Activated CD4-positive, alpha-beta T cell treated with anti-CD3 and anti-CD28 coated beads, Interleukin-2, amount 10 ng/mL, durations not matched to agents 7 days and 5 days (primary cell): ENCODE results near the gene MUC13. TPM values are rescaled to one million over a fixed set of nuclear protein-coding genes. Genes with fewer than 3 reads are reported as not detected.

ENCODE experiments used
- CTCF ChIA-PET: fragments of 350-600 bp; sonication (Branson Sonifier 250); formaldehyde crosslinking; loops from one replicate; lab custom pipeline; 2021; ENCODE audit warnings: antibody characterized with exemption; lab: Charles Lee
- POLR2A ChIA-PET: fragments of 350-600 bp; sonication (Branson Sonifier 250); formaldehyde crosslinking; loops from one replicate; lab custom pipeline; 2021; ENCODE audit warnings: antibody characterized with exemption; lab: Charles Lee
- DNase-seq: peaks from one replicate; pipeline ENCODE4 v3.0.0-alpha.2; 2020
- H3K27ac Mint-ChIP-seq: one replicate; pipeline ENCODE4 v1.8.0; 2021; ENCODE audit warnings: mild to moderate bottlenecking, moderate library complexity, mixed read lengths
- H3K27me3 Mint-ChIP-seq: one replicate; pipeline ENCODE4 v1.8.0; 2021; ENCODE audit warnings: mixed read lengths
- H3K36me3 Mint-ChIP-seq: one replicate; pipeline ENCODE4 v1.8.0; 2021; ENCODE audit warnings: low read depth, mixed read lengths
- H3K4me1 Mint-ChIP-seq: one replicate; pipeline ENCODE4 v1.8.0; 2021; ENCODE audit warnings: mixed read lengths
- H3K4me3 Mint-ChIP-seq: one replicate; pipeline ENCODE4 v1.8.0; 2021; ENCODE audit warnings: mild to moderate bottlenecking, moderate library complexity, mixed read lengths
- H3K9me3 Mint-ChIP-seq: one replicate; pipeline ENCODE4 v1.8.0; 2021; ENCODE audit warnings: mixed read lengths
- total RNA-seq, 2 experiments: library from RNA; stranded (reverse); gene quantifications; one replicate each; pipeline ENCODE4 v1.2.3, GENCODE V29; 2021

The MUC13 gene
- total RNA-seq, 2 experiments from 2014 or later = not detected

GRCh38 chr3:124886168-124887056, 48.1 kb downstream of the MUC13 start:
- peaks cover 70% of the 10 kb centered on the region for H3K27me3 Mint-ChIP-seq
- no peaks in the 10 kb centered on the region for H3K36me3 Mint-ChIP-seq
- peak overlapping the region; percentile 36 for H3K4me3 Mint-ChIP-seq
- ChIA-PET CTCF (interaction anchor here (5.9 kb wide), 1 partner anchor 16 kb away, joined by 25 read pairs; no protein-coding TSS in a partner anchor), POLR2A (no interaction called here)
- peaks cover 4% of the 10 kb centered on the region for H3K4me1 Mint-ChIP-seq
- no peak overlapping the region for H3K27ac Mint-ChIP-seq
- DNase-seq = peak; percentile 11
- H3K9me3 Mint-ChIP-seq = no peaks in the 10 kb centered on the region

- POLR2A ChIA-PET = interaction anchor here (0.6 kb wide), 2 partner anchors 98 to 429 kb away, joined by 3 to 4 read pairs; no protein-coding TSS in a partner anchor
- DNase-seq = no peak
- CTCF ChIA-PET = interaction anchor here (0.6 to 0.7 kb wide), 2 partner anchors 34 to 317 kb away, joined by 3 to 6 read pairs; no protein-coding TSS in a partner anchor
- Mint-ChIP-seq H3K4me3 (peak overlapping the region; percentile 36), H3K27me3 (peaks cover 69% of the 10 kb centered on the region), H3K9me3 (no peaks in the 10 kb centered on the region), H3K4me1 (peaks cover 4% of the 10 kb centered on the region), H3K36me3 (no peaks in the 10 kb centered on the region), H3K27ac (no peak overlapping the region)
These were observed 48.9 kb downstream of the MUC13 start for GRCh38 chr3:124885466-124886167.

DNA sequence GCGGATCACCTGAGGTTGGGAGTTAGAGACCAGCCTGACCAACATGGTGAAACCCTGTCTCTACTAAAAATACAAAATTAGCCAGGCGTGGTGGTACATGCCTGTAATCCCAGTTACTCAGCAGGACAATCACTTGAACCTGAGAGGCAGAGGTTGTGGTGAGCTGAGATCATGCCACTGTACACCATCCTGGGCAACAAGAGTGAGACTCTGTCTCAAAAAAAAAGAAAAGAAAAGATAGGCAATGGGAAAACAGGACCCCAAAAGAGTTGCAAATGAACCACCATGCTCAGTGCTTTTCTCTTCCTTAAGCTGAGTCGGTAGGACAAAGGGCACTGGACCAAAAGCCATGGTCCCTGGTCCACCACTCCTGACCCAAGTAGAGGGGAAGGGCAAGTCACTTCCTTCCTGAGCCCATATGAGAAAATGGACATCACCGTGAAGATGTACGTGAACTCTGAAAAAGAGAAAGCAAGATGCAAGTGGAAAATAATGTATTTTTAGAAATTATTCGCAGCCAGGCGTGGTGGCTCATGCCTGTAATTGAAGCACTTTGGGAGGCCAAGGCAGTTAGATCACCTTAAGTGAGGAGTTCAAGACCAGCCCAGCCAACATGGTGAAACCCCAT, 50.0 kb downstream of the MUC13 start:
- H3K36me3 Mint-ChIP-seq = no peaks in the 10 kb centered on the region
- peaks cover 4% of the 10 kb centered on the region for H3K4me1 Mint-ChIP-seq
- no peak overlapping the region for H3K4me3 Mint-ChIP-seq
- no peaks in the 10 kb centered on the region for H3K9me3 Mint-ChIP-seq
- POLR2A ChIA-PET = no interaction called here
- CTCF ChIA-PET = no interaction called here
- peaks cover 66% of the 10 kb centered on the region for H3K27me3 Mint-ChIP-seq
- no peak overlapping the region for H3K27ac Mint-ChIP-seq
- DNase-seq = no peak

DNA sequence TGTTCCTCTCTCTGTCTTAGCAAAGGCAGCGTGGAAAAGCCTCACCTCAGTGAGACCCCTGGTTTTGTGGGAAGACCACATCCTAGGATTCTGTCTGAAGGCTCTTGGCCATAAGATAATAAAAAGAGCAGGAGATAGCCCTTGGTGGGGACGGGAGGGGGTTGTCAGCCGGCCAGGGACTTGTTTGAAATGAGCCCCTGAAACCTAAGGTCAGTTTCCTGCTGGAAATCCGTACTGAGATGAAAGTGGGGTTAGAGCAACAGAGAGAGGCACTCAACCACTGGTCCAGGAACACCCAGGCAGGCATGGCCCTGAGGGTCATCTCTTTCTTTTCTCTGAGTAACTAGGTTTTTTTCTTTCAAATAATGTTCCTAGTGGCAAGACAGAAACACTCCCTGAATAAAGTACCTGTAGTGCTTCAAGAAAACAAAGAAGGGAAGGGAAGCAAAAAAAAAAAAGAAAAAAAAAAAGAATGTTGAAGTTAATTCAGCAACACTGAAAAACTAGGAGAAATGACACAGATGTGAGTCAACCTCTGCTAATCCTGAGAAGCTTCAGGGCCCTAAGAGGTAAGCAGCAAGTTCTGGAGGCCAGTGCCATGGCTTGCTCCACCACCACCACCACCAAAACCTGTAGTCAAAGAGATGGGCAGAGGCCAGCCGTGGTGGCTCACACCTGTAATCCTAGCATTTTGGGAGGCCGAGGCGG, 50.6 kb downstream of the MUC13 start:
- no peaks in the 10 kb centered on the region for H3K36me3 Mint-ChIP-seq
- H3K27me3 Mint-ChIP-seq = peaks cover 59% of the 10 kb centered on the region
- DNase-seq = no peak
- no peak overlapping the region for H3K27ac Mint-ChIP-seq
- POLR2A ChIA-PET = no interaction called here
- peaks cover 9% of the 10 kb centered on the region for H3K4me1 Mint-ChIP-seq
- no peak overlapping the region for H3K4me3 Mint-ChIP-seq
- CTCF ChIA-PET = no interaction called here
- H3K9me3 Mint-ChIP-seq = no peaks in the 10 kb centered on the region

DNA sequence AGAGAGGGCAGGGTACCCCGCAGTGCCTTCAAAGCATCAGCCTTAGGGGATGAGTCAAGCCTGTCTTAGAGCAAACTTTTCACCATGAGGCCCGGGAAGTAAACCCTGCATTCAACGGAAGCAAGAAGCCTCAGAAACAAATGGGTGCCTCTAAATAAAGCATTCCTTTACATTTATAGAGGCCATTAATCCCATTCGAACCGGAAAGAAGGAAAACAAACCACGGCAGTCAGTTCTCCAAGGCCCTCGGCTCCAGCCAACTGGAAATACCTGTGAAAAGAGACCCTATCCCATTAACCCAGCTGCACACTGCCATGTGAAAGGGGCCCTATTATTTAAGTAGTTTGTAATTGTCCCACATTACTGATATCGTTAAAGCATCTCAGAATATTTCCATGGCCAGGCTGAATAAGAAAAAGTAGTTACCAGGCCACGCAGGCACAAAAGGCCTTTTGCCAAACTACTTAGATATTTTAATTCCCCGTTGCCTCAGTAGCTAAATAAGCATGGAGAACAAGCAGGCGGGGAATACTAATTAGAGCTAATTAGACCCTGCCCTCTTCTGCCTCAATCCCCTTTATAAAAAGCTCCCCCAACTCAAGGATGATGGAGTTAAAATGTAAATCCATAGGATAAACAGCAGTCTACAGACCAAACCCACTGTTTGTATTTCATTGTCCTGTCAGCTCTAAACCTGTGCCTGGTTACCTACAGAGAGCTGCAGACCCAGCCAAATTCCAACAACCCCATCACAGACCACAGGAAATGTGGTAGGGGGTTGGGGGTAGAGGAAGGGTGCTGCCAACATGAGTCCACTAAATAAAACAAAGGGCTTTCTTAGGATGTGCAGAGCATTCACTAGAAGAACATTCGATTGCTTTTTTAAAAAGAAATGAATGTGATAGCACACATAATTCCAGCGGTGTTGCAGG, 51.5 kb downstream of the MUC13 start:
- Mint-ChIP-seq H3K27ac (no peak overlapping the region), H3K4me1 (peaks cover 16% of the 10 kb centered on the region), H3K36me3 (no peaks in the 10 kb centered on the region), H3K27me3 (peaks cover 51% of the 10 kb centered on the region), H3K4me3 (no peak overlapping the region), H3K9me3 (no peaks in the 10 kb centered on the region)
- POLR2A ChIA-PET = no interaction called here
- no peak for DNase-seq
- CTCF ChIA-PET = interaction anchor here (0.6 kb wide), 1 partner anchor 32 kb away, joined by 3 read pairs; no protein-coding TSS in a partner anchor

DNA sequence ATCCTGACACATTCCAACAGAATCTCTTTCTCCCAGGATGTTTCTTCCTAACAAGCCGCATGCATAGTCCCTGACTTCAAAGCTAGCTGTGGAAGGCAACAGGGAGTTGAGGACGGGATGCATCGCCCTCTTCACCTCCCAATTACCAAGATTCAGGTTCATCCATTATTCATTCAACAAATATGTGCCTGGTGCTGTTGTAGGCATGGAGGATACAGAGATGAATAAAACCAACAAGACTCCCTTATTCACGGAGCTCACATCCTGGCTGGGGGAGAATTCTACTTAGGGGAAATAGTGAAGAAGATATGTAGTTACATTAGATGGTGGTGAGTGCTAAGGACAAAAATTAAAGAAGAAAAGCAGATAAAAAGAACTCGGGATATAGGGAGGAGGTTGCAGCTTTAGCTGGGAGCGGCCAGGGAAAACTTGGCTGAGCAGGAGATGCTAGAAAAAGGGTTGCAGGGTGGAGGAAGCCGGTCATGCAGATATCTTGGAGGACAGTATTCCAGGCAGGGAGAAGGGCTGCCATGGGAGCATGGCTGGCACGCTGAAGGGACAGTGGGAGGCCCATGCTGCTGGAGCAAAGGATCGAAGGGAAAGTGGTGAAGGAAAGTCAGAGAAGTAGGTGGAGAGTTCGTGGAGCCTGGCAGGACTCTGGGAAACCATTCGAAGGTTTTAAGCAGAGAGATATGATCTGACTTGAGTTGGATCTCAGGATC, 52.4 kb downstream of the MUC13 start:
- peaks cover 45% of the 10 kb centered on the region for H3K27me3 Mint-ChIP-seq
- H3K36me3 Mint-ChIP-seq = no peaks in the 10 kb centered on the region
- H3K27ac Mint-ChIP-seq = no peak overlapping the region
- H3K4me3 Mint-ChIP-seq = no peak overlapping the region
- DNase-seq = no peak
- CTCF ChIA-PET = interaction anchor here (0.6 kb wide), 2 partner anchors 31 to 1320 kb away, joined by 3 read pairs; no protein-coding TSS in a partner anchor
- H3K9me3 Mint-ChIP-seq = no peaks in the 10 kb centered on the region
- peaks cover 16% of the 10 kb centered on the region for H3K4me1 Mint-ChIP-seq
- POLR2A ChIA-PET = no interaction called here

DNA sequence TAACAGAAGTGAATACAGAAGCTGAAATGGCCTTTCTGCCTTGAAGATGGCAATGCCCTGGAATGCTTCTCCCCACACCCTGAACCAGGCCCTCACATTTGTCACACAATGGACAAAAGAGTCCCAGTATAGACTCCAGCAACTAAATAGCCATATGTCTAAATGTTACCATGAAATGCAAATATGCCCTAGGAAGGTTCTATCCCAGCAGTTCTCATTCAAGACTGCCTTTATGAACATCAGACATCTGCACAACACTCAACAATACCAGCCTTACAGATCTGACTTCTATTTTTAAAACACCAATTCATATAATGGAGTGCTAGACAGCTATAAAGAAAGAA, 55.2 kb downstream of the MUC13 start:
- DNase-seq = no peak
- Mint-ChIP-seq H3K4me3 (no peak overlapping the region), H3K9me3 (no peaks in the 10 kb centered on the region), H3K27me3 (peaks cover 37% of the 10 kb centered on the region), H3K27ac (no peak overlapping the region), H3K4me1 (peaks cover 11% of the 10 kb centered on the region), H3K36me3 (no peaks in the 10 kb centered on the region)
- CTCF ChIA-PET = no interaction called here
- POLR2A ChIA-PET = no interaction called here

- DNase-seq = peak; percentile 34
- Mint-ChIP-seq H3K27ac (no peak overlapping the region), H3K4me1 (peaks cover 11% of the 10 kb centered on the region), H3K27me3 (peaks cover 32% of the 10 kb centered on the region), H3K36me3 (no peaks in the 10 kb centered on the region), H3K4me3 (no peak overlapping the region), H3K9me3 (no peaks in the 10 kb centered on the region)
- ChIA-PET CTCF (no interaction called here), POLR2A (no interaction called here)
These were observed 55.8 kb downstream of the MUC13 start for GRCh38 chr3:124878561-124879336.

DNA sequence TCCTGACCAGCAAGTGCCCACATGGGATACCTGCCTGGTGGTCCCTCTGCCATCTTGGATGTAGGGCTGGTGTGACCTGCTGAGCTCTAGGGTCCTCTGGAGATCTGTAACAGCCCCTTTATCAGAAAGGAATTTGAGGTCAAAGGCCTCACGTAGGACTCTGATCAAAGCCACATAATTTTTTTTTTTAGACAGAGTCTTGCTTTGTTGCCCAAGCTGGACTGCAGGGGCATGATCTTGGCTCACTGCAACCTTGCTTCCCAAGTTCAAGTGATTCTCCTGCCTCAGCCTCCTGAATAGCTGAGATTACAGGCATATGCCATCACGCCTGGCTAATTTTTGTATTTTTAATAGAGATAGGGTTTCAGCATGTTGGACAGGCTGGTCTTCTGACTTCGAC, 56.9 kb downstream of the MUC13 start:
- ChIA-PET CTCF (no interaction called here), POLR2A (no interaction called here)
- no peak for DNase-seq
- H3K36me3 Mint-ChIP-seq = no peaks in the 10 kb centered on the region
- no peak overlapping the region for H3K27ac Mint-ChIP-seq
- H3K9me3 Mint-ChIP-seq = no peaks in the 10 kb centered on the region
- peaks cover 11% of the 10 kb centered on the region for H3K4me1 Mint-ChIP-seq
- peaks cover 23% of the 10 kb centered on the region for H3K27me3 Mint-ChIP-seq
- H3K4me3 Mint-ChIP-seq = no peak overlapping the region

DNA sequence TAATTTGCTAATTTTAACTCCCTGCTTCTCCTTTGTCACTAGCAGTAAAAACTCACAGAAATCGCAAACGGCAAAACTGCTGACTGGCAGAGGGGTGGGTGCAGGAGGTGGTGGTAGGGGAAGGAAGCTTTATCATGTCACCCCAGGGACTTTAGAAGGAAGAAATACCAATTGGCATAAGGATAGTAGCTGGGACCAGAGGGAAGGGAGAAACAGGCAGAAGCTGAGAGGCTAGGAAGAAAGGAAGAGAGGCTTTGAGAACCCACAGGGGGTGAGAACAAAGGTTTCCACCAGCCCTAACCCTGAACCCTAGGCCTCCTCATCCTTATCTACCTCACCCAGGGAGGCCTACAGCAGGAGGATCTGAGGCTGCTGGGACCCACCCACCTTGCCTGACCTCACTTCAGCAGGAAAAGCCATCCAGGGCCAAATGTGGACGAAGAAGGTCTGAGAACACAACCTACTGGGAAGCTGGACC, 58.1 kb downstream of the MUC13 start:
- POLR2A ChIA-PET = no interaction called here

More for the DNA sequence above, 58.1 kb downstream of the MUC13 start:
- Mint-ChIP-seq H3K9me3 (no peaks in the 10 kb centered on the region), H3K4me1 (peaks cover 11% of the 10 kb centered on the region), H3K27ac (no peak overlapping the region), H3K36me3 (no peaks in the 10 kb centered on the region), H3K4me3 (no peak overlapping the region), H3K27me3 (peaks cover 16% of the 10 kb centered on the region)
- no peak for DNase-seq
- CTCF ChIA-PET = interaction anchor here (0.6 kb wide), 1 partner anchor 1503 kb away, joined by 3 read pairs; no protein-coding TSS in a partner anchor
